Right ventricle myocardium superior (tissue), 1 donor: ENCODE measurements around the gene NRAP. TPM values are rescaled to one million over a fixed set of nuclear protein-coding genes. Genes with fewer than 3 reads are reported as not detected.
A peak's percentile ranks its signal among the peaks of the same experiment; 100 is the strongest.

ENCODE experiments used
- ATAC-seq: fragments of 200-7000 bp; cut with Tn5 transposase; one replicate; pipeline ENCODE4 v1.9.1; 2020; ENCODE audit warnings: mild to moderate bottlenecking; ENCODE audit not compliant: poor library complexity
- DNase-seq: peaks from one replicate; pipeline ENCODE4 v3.0.0-alpha.2; 2020
- intact Hi-C: fragments of 100-400 bp; cut with DNase I; formaldehyde crosslinking; loops from one replicate; pipeline ENCODE4 v1.11.2; 2022
- total RNA-seq: library from RNA; stranded (reverse); fragmentation: NEBNext Ultra II Directional; extraction: Animal tissue kit (Norgen Biotek cat#: 25700); gene quantifications from one replicate; pipeline ENCODE4 v1.2.1, GENCODE V29; 2021
- donor health status: DM: no; HTN: yes; CAD: no; lungs with severe emphysema.

NRAP gene
- total RNA-seq, 1 donor from 2014 or later, result 754 TPM

GRCh38 chr10:113646336-113647201, 17.3 kb downstream of the NRAP start:
- ATAC-seq (peak; percentile 71), DNase-seq (peak; percentile 37)
- intact Hi-C loops, result no loop called here

- intact Hi-C loops, result no loop called here
- DNase-seq (no peak), ATAC-seq (peak; percentile 46)
Measured at GRCh38 chr10:113644185-113645120, 19.4 kb downstream of the NRAP start.

- intact Hi-C loops, result no loop called here
- ATAC-seq (no peak), DNase-seq (no peak)
Measured at GRCh38 chr10:113643183-113643582, 20.7 kb downstream of the NRAP start.

GRCh38 chr10:113641702-113642101, 22.1 kb downstream of the NRAP start:
- DNase-seq (no peak), ATAC-seq (no peak)
- intact Hi-C loops, result no loop called here

GRCh38 chr10:113639966-113640365, 23.9 kb downstream of the NRAP start:
- intact Hi-C loops, result no loop called here
- no peak for ATAC-seq

GRCh38 chr10:113631684-113632367, 32.0 kb downstream of the NRAP start:
- no peak for DNase-seq

More at GRCh38 chr10:113639966-113640365, 23.9 kb downstream of the NRAP start:
- DNase-seq, result no peak

GRCh38 chr10:113630929-113631533, 32.8 kb downstream of the NRAP start:
- intact Hi-C loops, result no loop called here
- ATAC-seq, result no peak
- no peak for DNase-seq

More at GRCh38 chr10:113631684-113632367, 32.0 kb downstream of the NRAP start:
- intact Hi-C loops, result no loop called here
- no peak for ATAC-seq

- intact Hi-C loops, result no loop called here
- peak; percentile 4 for ATAC-seq
- DNase-seq, result no peak
Measured at GRCh38 chr10:113628607-113629153, 35.2 kb downstream of the NRAP start.

- intact Hi-C loops, result no loop called here
- DNase-seq (no peak), ATAC-seq (peak; percentile 78)
Measured at GRCh38 chr10:113627836-113628235, 36.0 kb downstream of the NRAP start.

GRCh38 chr10:113626809-113627355, 37.0 kb downstream of the NRAP start:
- DNase-seq (no peak), ATAC-seq (peak; percentile 20)
- intact Hi-C loops, result no loop called here

- intact Hi-C loops, result no loop called here
- ATAC-seq, result no peak
- DNase-seq, result no peak
Measured at GRCh38 chr10:113625461-113626186, 38.2 kb downstream of the NRAP start.

GRCh38 chr10:113622831-113623230, 41.0 kb downstream of the NRAP start:
- DNase-seq (no peak), ATAC-seq (no peak)
- intact Hi-C loops, result no loop called here

- intact Hi-C loops, result no loop called here
- no peak for DNase-seq
- no peak for ATAC-seq
Measured at GRCh38 chr10:113621799-113622198, 42.0 kb downstream of the NRAP start.

GRCh38 chr10:113620936-113621335, 42.9 kb downstream of the NRAP start:
- intact Hi-C loops, result no loop called here
- DNase-seq, result no peak
- no peak for ATAC-seq

GRCh38 chr10:113620511-113620910, 43.3 kb downstream of the NRAP start:
- DNase-seq (no peak), ATAC-seq (no peak)
- intact Hi-C loops, result no loop called here

- no peak for DNase-seq
- no peak for ATAC-seq
- intact Hi-C loops, result no loop called here
Measured at GRCh38 chr10:113619401-113619800, 44.4 kb downstream of the NRAP start.

GRCh38 chr10:113618338-113618737, 45.5 kb downstream of the NRAP start:
- ATAC-seq (peak; percentile 30), DNase-seq (no peak)
- intact Hi-C loops, result no loop called here
